SK-N-SH (cell line): ENCODE data around the gene TTYH3. TPM values are rescaled to one million over a fixed set of nuclear protein-coding genes. Genes with fewer than 3 reads are reported as not detected.
A peak's percentile ranks its signal among the peaks of the same experiment; 100 is the strongest.

ENCODE experiments used
- CTCF ChIA-PET: fragments of 300-600, 350-600 bp; formaldehyde crosslinking; extraction: SDS; loops from one replicate; lab custom pipeline; 2021; lab: Yijun Ruan, JAX
- POLR2A ChIA-PET: fragments of 350-600 bp; sonication (Branson Sonifier 250); formaldehyde crosslinking; extraction: SDS; loops from one replicate; lab custom pipeline; 2020; ENCODE audit warnings: antibody characterized with exemption, inconsistent platforms; lab: Yijun Ruan, JAX
- DNase-seq: peaks from one replicate; pipeline ENCODE4 v3.0.0; 2012
- H2AFZ ChIP-seq: fragments of 200-600 bp; sonication (generic); 2 replicates; pipeline ENCODE4 v1.8.1; 2016; ENCODE audit warnings: antibody characterized with exemption, mild to moderate bottlenecking, low read depth
- H3F3A ChIP-seq: fragments of 200-600 bp; sonication (generic); replicated peaks from 2 replicates; pipeline ENCODE3; 2016; ENCODE audit warnings: antibody characterized with exemption, mild to moderate bottlenecking; ENCODE audit not compliant: insufficient read depth
- H3K27ac ChIP-seq, 2 experiments: fragments of 200-500 bp in 1 of 2; fragments of 200-600 bp in 1 of 2; sonication (Bioruptor generic) in 1 of 2; sonication (generic), shearing (Covaris generic) in 1 of 2; 2 replicates each; pipeline versions ENCODE4 v1.5.1 to v1.6.1; 2014 to 2016; ENCODE audit warnings: low read depth in 2 of 2, inconsistent platforms in 1 of 2, low read length in 1 of 2, mild to moderate bottlenecking in 1 of 2, mixed read lengths in 1 of 2
- H3K27me3 ChIP-seq: fragments of 200-600 bp; sonication (generic), shearing (Covaris generic); 2 replicates; pipeline ENCODE4 v1.6.1; 2016; ENCODE audit warnings: mixed run types; ENCODE audit not compliant: insufficient read depth
- H3K36me3 ChIP-seq, 2 experiments: fragments of 200-500 bp in 1 of 2; fragments of 200-600 bp in 1 of 2; sonication (Bioruptor generic) in 1 of 2; sonication (generic) in 1 of 2; replicated peaks in 1 of 2; 2 replicates each; pipeline versions ENCODE3 to v1.5.1; 2014 to 2016; ENCODE audit warnings: low read length in 1 of 2, mild to moderate bottlenecking in 1 of 2; ENCODE audit not compliant: insufficient read depth in 2 of 2, control insufficient read depth in 1 of 2
- H3K4me1 ChIP-seq, 2 experiments: fragments of 200-500 bp in 1 of 2; fragments of 200-600 bp in 1 of 2; sonication (Bioruptor generic) in 1 of 2; sonication (generic), shearing (Covaris generic) in 1 of 2; 2 replicates each; pipeline versions ENCODE4 v1.5.1 to v1.6.1; 2014 to 2016; ENCODE audit warnings: low read depth in 1 of 2, low read length in 1 of 2, mixed run types in 1 of 2; ENCODE audit not compliant: insufficient read depth in 2 of 2, control insufficient read depth in 1 of 2
- H3K4me2 ChIP-seq: fragments of 200-600 bp; sonication (generic), shearing (Covaris generic); 2 replicates; pipeline ENCODE4 v1.6.1; 2017; ENCODE audit warnings: mixed run types
- H3K4me3 ChIP-seq, 2 experiments: fragments of 200-500 bp in 1 of 2; fragments of 200-600 bp in 1 of 2; sonication (Bioruptor generic) in 1 of 2; sonication (generic), shearing (Covaris generic) in 1 of 2; 2 replicates each; pipeline versions ENCODE4 v1.5.1 to v1.8.1; 2014 to 2016; ENCODE audit warnings: low read depth in 2 of 2, inconsistent platforms in 1 of 2, low read length in 1 of 2, mild to moderate bottlenecking in 1 of 2, mixed read lengths in 1 of 2, moderate library complexity in 1 of 2
- H3K79me2 ChIP-seq: fragments of 200-600 bp; sonication (generic); 2 replicates; pipeline ENCODE4 v1.8.1; 2017; ENCODE audit warnings: mild to moderate bottlenecking; ENCODE audit not compliant: insufficient read depth
- H3K9ac ChIP-seq: fragments of 200-600 bp; sonication (generic); 2 replicates; pipeline ENCODE4 v1.6.1; 2017; ENCODE audit warnings: mixed run types
- H3K9me2 ChIP-seq: fragments of 200-600 bp; sonication (generic); 2 replicates; pipeline ENCODE4 v1.6.1; 2017; ENCODE audit warnings: mixed run types
- H3K9me3 ChIP-seq: fragments of 200-600 bp; sonication (generic); 2 replicates; pipeline ENCODE4 v1.6.1; 2017; ENCODE audit warnings: mixed run types, mild to moderate bottlenecking, moderate library complexity
- H4K20me1 ChIP-seq: fragments of 200-600 bp; sonication (generic); 2 replicates; pipeline ENCODE4 v1.6.1; 2017; ENCODE audit warnings: mild to moderate bottlenecking, mixed run types; ENCODE audit not compliant: insufficient read depth
- GATA2 ChIP-seq: sonication (generic); formaldehyde crosslinking; IDR thresholded peaks from 2 replicates; pipeline ENCODE4 v1.5.0; 2020; ENCODE audit warnings: mild to moderate bottlenecking, missing genetic modification reagents
- MXI1 ChIP-seq: IDR thresholded peaks from 2 replicates; pipeline ENCODE4 v1.6.1; 2012; ENCODE audit warnings: mild to moderate bottlenecking, low read depth, low read length, improper control_type of control experiment
- POLR2AphosphoS5 ChIP-seq: IDR thresholded peaks from 2 replicates; pipeline ENCODE4 v1.6.1; 2012; ENCODE audit warnings: low read depth, low read length
- WGBS: methylation state at CpG from one replicate; pipeline ENCODE4 v1.1.6; 2017; ENCODE audit warnings: low lambda C conversion rate; 5-methylcytosine and 5-hydroxymethylcytosine counted together
- polyA plus RNA-seq, 3 experiments: library from polyadenylated mRNA; depleted of rRNA; stranded (reverse); fragments of >200 nt; gene quantifications; 2 replicates each; pipeline ENCODE4 v1.2.3, GENCODE V29; 2012
- TF ChIP-seq, protein P1 (sequence below): IDR thresholded peaks from 2 replicates; pipeline ENCODE4 v1.4.0; 2012; ENCODE audit warnings: low read depth, borderline replicate concordance
- TF ChIP-seq, protein P2 (sequence below): IDR thresholded peaks from 2 replicates; pipeline ENCODE4 v1.6.1; 2012; ENCODE audit warnings: mild to moderate bottlenecking, low read depth, low read length, moderate library complexity

TTYH3 gene
- polyA plus RNA-seq, 1 of the 3 experiments (the other 2 are of a cell fraction), result 105 TPM

DNA sequence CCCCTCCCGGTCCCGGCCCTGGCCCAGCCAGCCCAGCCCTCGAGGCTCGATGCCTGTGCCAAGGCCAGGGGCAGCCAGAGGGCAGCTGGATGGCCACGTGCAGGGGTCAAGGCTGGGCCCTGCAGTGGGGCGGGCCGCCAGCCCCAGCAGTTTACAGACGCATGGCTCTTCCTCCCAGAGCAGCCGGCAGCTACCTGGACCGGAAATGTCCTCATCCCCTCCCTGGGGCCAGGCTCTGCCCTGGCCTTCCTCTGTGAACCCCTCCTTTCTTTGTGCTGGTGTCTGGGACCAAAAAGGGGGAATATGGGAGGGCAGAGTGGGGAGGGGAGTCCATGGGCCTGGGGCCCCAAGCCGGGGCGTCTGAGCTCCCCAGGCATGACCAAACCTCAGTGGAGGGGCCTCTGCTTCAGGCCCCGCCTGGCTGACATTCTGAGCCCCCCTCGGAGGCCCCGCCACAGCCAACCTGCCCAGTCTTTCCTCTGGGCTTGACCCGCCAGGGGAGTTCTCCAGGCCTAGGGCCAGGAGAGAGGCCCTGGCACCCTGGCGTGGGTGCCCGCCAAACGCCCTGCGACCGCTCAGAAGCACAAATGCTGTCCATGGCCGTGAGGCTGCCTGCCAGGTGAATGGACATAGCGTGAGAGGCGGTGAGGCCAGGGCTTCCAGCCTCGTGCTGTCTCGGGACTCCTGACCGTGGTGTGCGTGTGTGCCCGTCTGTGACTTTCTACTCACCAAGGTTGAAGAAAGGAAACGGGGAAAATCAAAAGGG is 31.5 kb downstream of the TTYH3 start:
- 87% methylated on average over 21 of the region's 30 CpGs for WGBS
- peak; percentile 63 for DNase-seq
- H4K20me1 ChIP-seq, result peaks cover 39% of the 10 kb centered on the region

GRCh38 chr7:2663960-2664359 is 32.2 kb downstream of the TTYH3 start:
- H3K36me3 ChIP-seq, result peaks cover 6 to 46% of the 10 kb centered on the region in 2 experiments
- H3K4me1 ChIP-seq, result peaks cover 0 to 42% of the 10 kb centered on the region in 2 experiments; a peak in 1 of 4 replicates
- WGBS, result 75% methylated on average over 3 of the region's 4 CpGs
- no peak overlapping the region for H3K9ac ChIP-seq
- H2AFZ ChIP-seq, result no peak overlapping the region
- peaks cover 32% of the 10 kb centered on the region; the same call in 1 of the 2 replicates for H4K20me1 ChIP-seq
- no peaks in the 10 kb centered on the region for H3K79me2 ChIP-seq
- H3K9me3 ChIP-seq, result no peaks in the 10 kb centered on the region
- DNase-seq, result no peak
- H3F3A ChIP-seq, result peaks cover 3% of the 10 kb centered on the region
- ChIA-PET CTCF (interaction anchor here (1.1 to 11.5 kb wide), 2 partner anchors 22 to 213 kb away, joined by 5 to 204 read pairs; partner anchors contain the start of gene AMZ1), POLR2A (no interaction called here)
- no peaks in the 10 kb centered on the region for H3K27me3 ChIP-seq
- H3K4me3 ChIP-seq, result no peak overlapping the region
- TF ChIP-seq POLR2AphosphoS5 (peak; percentile 7; the same call in 1 of the 2 replicates), MXI1 (no peak)
- no peak overlapping the region for H3K4me2 ChIP-seq
- no peak overlapping the region; a peak in 1 of 4 replicates for H3K27ac ChIP-seq
- H3K9me2 ChIP-seq, result no peaks in the 10 kb centered on the region

More for the DNA sequence above, 31.5 kb downstream of the TTYH3 start:
- H3K9me2 ChIP-seq, result no peaks in the 10 kb centered on the region
- no peaks in the 10 kb centered on the region for H3K9me3 ChIP-seq
- POLR2A ChIA-PET, result no interaction called here
- H3K4me2 ChIP-seq, result no peak overlapping the region
- H3K4me1 ChIP-seq, result peaks cover 0 to 42% of the 10 kb centered on the region in 2 experiments; a peak in 1 of 4 replicates
- H3F3A ChIP-seq, result no peaks in the 10 kb centered on the region
- TF ChIP-seq GATA2 (CRISPR knock-in tag), result no peak
- TF ChIP-seq, protein P1, sequence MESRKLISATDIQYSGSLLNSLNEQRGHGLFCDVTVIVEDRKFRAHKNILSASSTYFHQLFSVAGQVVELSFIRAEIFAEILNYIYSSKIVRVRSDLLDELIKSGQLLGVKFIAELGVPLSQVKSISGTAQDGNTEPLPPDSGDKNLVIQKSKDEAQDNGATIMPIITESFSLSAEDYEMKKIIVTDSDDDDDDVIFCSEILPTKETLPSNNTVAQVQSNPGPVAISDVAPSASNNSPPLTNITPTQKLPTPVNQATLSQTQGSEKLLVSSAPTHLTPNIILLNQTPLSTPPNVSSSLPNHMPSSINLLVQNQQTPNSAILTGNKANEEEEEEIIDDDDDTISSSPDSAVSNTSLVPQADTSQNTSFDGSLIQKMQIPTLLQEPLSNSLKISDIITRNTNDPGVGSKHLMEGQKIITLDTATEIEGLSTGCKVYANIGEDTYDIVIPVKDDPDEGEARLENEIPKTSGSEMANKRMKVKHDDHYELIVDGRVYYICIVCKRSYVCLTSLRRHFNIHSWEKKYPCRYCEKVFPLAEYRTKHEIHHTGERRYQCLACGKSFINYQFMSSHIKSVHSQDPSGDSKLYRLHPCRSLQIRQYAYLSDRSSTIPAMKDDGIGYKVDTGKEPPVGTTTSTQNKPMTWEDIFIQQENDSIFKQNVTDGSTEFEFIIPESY, result no peak
- TF ChIP-seq, protein P2, sequence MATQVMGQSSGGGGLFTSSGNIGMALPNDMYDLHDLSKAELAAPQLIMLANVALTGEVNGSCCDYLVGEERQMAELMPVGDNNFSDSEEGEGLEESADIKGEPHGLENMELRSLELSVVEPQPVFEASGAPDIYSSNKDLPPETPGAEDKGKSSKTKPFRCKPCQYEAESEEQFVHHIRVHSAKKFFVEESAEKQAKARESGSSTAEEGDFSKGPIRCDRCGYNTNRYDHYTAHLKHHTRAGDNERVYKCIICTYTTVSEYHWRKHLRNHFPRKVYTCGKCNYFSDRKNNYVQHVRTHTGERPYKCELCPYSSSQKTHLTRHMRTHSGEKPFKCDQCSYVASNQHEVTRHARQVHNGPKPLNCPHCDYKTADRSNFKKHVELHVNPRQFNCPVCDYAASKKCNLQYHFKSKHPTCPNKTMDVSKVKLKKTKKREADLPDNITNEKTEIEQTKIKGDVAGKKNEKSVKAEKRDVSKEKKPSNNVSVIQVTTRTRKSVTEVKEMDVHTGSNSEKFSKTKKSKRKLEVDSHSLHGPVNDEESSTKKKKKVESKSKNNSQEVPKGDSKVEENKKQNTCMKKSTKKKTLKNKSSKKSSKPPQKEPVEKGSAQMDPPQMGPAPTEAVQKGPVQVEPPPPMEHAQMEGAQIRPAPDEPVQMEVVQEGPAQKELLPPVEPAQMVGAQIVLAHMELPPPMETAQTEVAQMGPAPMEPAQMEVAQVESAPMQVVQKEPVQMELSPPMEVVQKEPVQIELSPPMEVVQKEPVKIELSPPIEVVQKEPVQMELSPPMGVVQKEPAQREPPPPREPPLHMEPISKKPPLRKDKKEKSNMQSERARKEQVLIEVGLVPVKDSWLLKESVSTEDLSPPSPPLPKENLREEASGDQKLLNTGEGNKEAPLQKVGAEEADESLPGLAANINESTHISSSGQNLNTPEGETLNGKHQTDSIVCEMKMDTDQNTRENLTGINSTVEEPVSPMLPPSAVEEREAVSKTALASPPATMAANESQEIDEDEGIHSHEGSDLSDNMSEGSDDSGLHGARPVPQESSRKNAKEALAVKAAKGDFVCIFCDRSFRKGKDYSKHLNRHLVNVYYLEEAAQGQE, result no peak
- 0 out of 2 replicates have a peak, but pooled peaks have one; percentile 8 for TF ChIP-seq POLR2AphosphoS5
- H3K4me3 ChIP-seq, result no peak overlapping the region
- no peak overlapping the region for H3K9ac ChIP-seq
- H3K27ac ChIP-seq, result peak overlapping the region in 1 of 2 experiments; percentile 63; a peak in 1 of 4 replicates
- CTCF ChIA-PET, result interaction anchor here (0.6 to 4.9 kb wide), 7 partner anchors 11 to 1597 kb away, joined by 3 to 28 read pairs (median 3); no protein-coding TSS in a partner anchor
- H3K79me2 ChIP-seq, result no peaks in the 10 kb centered on the region
- H2AFZ ChIP-seq, result no peak overlapping the region
- peaks cover 6 to 52% of the 10 kb centered on the region in 2 experiments for H3K36me3 ChIP-seq
- H3K27me3 ChIP-seq, result no peaks in the 10 kb centered on the region
